HG03460 (cell line): ENCODE measurements around the gene CRIP2.

Experiments
- ATAC-seq: cut with Tn5 transposase; IDR thresholded peaks from one replicate; pipeline ENCODE4 v1.9.1; 2021; ENCODE audit not compliant: unreplicated experiment

The CRIP2 gene

GRCh38 chr14:105526776-105527380 lies 52.3 kb downstream of the CRIP2 start:
- no peak for ATAC-seq

GRCh38 chr14:105527381-105527825 lies 52.8 kb downstream of the CRIP2 start:
- ATAC-seq: no peak

GRCh38 chr14:105527826-105528585 lies 53.4 kb downstream of the CRIP2 start:
- no peak for ATAC-seq

GRCh38 chr14:105528586-105529318 lies 54.1 kb downstream of the CRIP2 start:
- no peak for ATAC-seq

- ATAC-seq: no peak
These were observed 54.6 kb downstream of the CRIP2 start for GRCh38 chr14:105529319-105529568.
